CD14-positive monocyte (primary cell): ENCODE results near the gene DPYD. TPM values are rescaled to one million over a fixed set of nuclear protein-coding genes. Genes with fewer than 3 reads are reported as not detected.
A peak's percentile ranks its signal among the peaks of the same experiment; 100 is the strongest.

Experiments used
- DNase-seq, 3 donors: peaks; one replicate each; pipeline ENCODE4 v3.0.0-alpha.2; 2011 to 2022
- H2AFZ ChIP-seq: 2 replicates; pipeline ENCODE4 v1.6.0; 2012; ENCODE audit warnings: mild to moderate bottlenecking, low read depth, low read length, inconsistent platforms; ENCODE audit not compliant: insufficient read depth, poor library complexity, severe bottlenecking
- H3K27ac ChIP-seq, 2 donors: 1 replicate in 1 of 2; 2 replicates in 1 of 2; pipeline ENCODE4 v1.5.1; 2012 to 2013; ENCODE audit warnings: low read length in 2 of 2, control low read depth in 1 of 2, inconsistent platforms in 1 of 2, low read depth in 1 of 2, mild to moderate bottlenecking in 1 of 2
- H3K27me3 ChIP-seq, 2 donors: one replicate each; pipeline versions ENCODE4 v1.6.0 to v1.6.1; 2011 to 2013; ENCODE audit warnings: low read length in 2 of 2; ENCODE audit not compliant: control insufficient read depth in 2 of 2, insufficient read depth in 2 of 2
- H3K36me3 ChIP-seq, 2 donors: replicated peaks in 1 of 2; 1 replicate in 1 of 2; 2 replicates in 1 of 2; pipeline versions ENCODE4 v1.5.1 to v1.6.1; 2012 to 2013; ENCODE audit warnings: low read length in 2 of 2, control low read depth in 1 of 2, inconsistent platforms in 1 of 2, mild to moderate bottlenecking in 1 of 2; ENCODE audit not compliant: insufficient read depth in 2 of 2, control insufficient read depth in 1 of 2
- H3K4me1 ChIP-seq, 2 donors: 1 replicate in 1 of 2; 2 replicates in 1 of 2; pipeline versions ENCODE4 v1.5.1 to v1.6.1; 2012 to 2013; ENCODE audit warnings: low read length in 2 of 2, control low read depth in 1 of 2, inconsistent platforms in 1 of 2, mild to moderate bottlenecking in 1 of 2, moderate library complexity in 1 of 2; ENCODE audit not compliant: insufficient read depth in 2 of 2, control insufficient read depth in 1 of 2
- H3K4me2 ChIP-seq: replicated peaks from 2 replicates; pipeline ENCODE3; 2012; ENCODE audit warnings: low read length, moderate library complexity, mild to moderate bottlenecking; ENCODE audit not compliant: poor library complexity, severe bottlenecking; ENCODE audit errors: extremely low read depth
- H3K4me3 ChIP-seq, 3 experiments: fragments of 200-600 bp in 1 of 3; sonication (generic) in 1 of 3; replicated peaks in 1 of 3; 1 replicate in 2 of 3; 2 replicates in 1 of 3; pipeline ENCODE4 v1.5.1; 2011 to 2013; ENCODE audit warnings: low read length in 3 of 3, mild to moderate bottlenecking in 3 of 3, control low read depth in 2 of 3, low read depth in 2 of 3, inconsistent platforms in 1 of 3, moderate library complexity in 1 of 3
- H3K79me2 ChIP-seq: 2 replicates; pipeline ENCODE4 v1.6.0; 2012; ENCODE audit warnings: mild to moderate bottlenecking, control low read depth, inconsistent platforms, low read length, moderate library complexity; ENCODE audit not compliant: insufficient read depth
- H3K9ac ChIP-seq: 2 replicates; pipeline ENCODE4 v1.6.0; 2017; ENCODE audit warnings: low read length, mild to moderate bottlenecking; ENCODE audit not compliant: insufficient read depth, poor library complexity, severe bottlenecking
- H3K9me3 ChIP-seq, 2 donors: replicated peaks in 1 of 2; 1 replicate in 1 of 2; 2 replicates in 1 of 2; pipeline versions ENCODE4 v1.5.1 to v1.6.1; 2012 to 2013; ENCODE audit warnings: low read length in 2 of 2, control low read depth in 1 of 2; ENCODE audit not compliant: control insufficient read depth in 1 of 2, insufficient read depth in 1 of 2
- H4K20me1 ChIP-seq: 2 replicates; pipeline ENCODE4 v1.6.0; 2012; ENCODE audit warnings: mild to moderate bottlenecking, low read length, control low read depth, moderate library complexity; ENCODE audit not compliant: insufficient read depth
- H3K27ac Mint-ChIP-seq, 7 donors: one replicate each; pipeline ENCODE4 v1.8.0; 2020; ENCODE audit warnings: mild to moderate bottlenecking in 7 of 7, mixed read lengths in 7 of 7, moderate library complexity in 6 of 7, inconsistent platforms in 2 of 7
- H3K27me3 Mint-ChIP-seq, 3 donors: one replicate each; pipeline ENCODE4 v1.8.0; 2021 to 2022; ENCODE audit warnings: low read depth in 3 of 3, mild to moderate bottlenecking in 3 of 3, mixed read lengths in 3 of 3, moderate library complexity in 3 of 3, inconsistent platforms in 1 of 3
- H3K36me3 Mint-ChIP-seq, 2 donors: one replicate each; pipeline ENCODE4 v1.8.0; 2020; ENCODE audit warnings: mixed read lengths in 2 of 2, inconsistent platforms in 1 of 2, mild to moderate bottlenecking in 1 of 2
- H3K4me1 Mint-ChIP-seq: one replicate; pipeline ENCODE4 v1.8.0; 2020; ENCODE audit warnings: mild to moderate bottlenecking, mixed read lengths
- H3K4me3 Mint-ChIP-seq, 2 donors: one replicate each; pipeline ENCODE4 v1.8.0; 2020; ENCODE audit warnings: mild to moderate bottlenecking in 2 of 2, mixed read lengths in 2 of 2, moderate library complexity in 1 of 2
- H3K9me3 Mint-ChIP-seq, 7 donors: one replicate each; pipeline ENCODE4 v1.8.0; 2020 to 2022; ENCODE audit warnings: mixed read lengths in 7 of 7, mild to moderate bottlenecking in 6 of 7, moderate library complexity in 6 of 7, inconsistent platforms in 2 of 7
- CTCF ChIP-seq: fragments of 200-600 bp; IDR thresholded peaks from one replicate; pipeline ENCODE4 v1.8.0; 2022; ENCODE audit warnings: antibody characterized with exemption, mild to moderate bottlenecking
- WGBS: methylation state at CpG from one replicate; pipeline ENCODE4 v1.1.5; 2013; ENCODE audit warnings: missing lambda C conversion rate; ENCODE audit not compliant: insufficient coverage; 5-methylcytosine and 5-hydroxymethylcytosine counted together
- intact Hi-C, 2 donors: fragments of 100-400 bp; cut with micrococcal nuclease; formaldehyde crosslinking; loops; one replicate each; pipeline versions ENCODE4 v1.15.0 to v1.15.1; 2023
- polyA plus RNA-seq, 3 donors: library from polyadenylated mRNA; depleted of rRNA in 1 of 3; unstranded in 2 of 3; stranded (reverse) in 1 of 3; fragments of 300-500 nt in 2 of 3; fragments of >200 nt in 1 of 3; fragmentation: Illumina TruSeq in 2 of 3; gene quantifications; 1 replicate in 2 of 3; 2 replicates in 1 of 3; pipeline ENCODE4 v1.2.3, GENCODE V29; 2012 to 2021

The DPYD gene
- polyA plus RNA-seq, 3 donors = 87.6 to 171 (median 144) TPM

GRCh38 chr1:97942161-97943123 is 21.6 kb upstream of the DPYD start:
- Histone ChIP-seq H3K79me2 (no peaks in the 10 kb centered on the region), H3K4me3 (no peak overlapping the region), H3K27ac (no peak overlapping the region), H3K36me3 (no peaks in the 10 kb centered on the region), H3K27me3 (no peaks in the 10 kb centered on the region), H3K9me3 (no peaks in the 10 kb centered on the region), H2AFZ (no peak overlapping the region), H3K4me1 (peaks cover 10 to 11% of the 10 kb centered on the region in 2 donors), H4K20me1 (no peaks in the 10 kb centered on the region), H3K9ac (no peak overlapping the region), H3K4me2 (no peak overlapping the region)
- peaks cover 0 to 2% (median 0%) of the 10 kb centered on the region in 7 donors for H3K9me3 Mint-ChIP-seq
- no peak for DNase-seq
- intact Hi-C loops = no loop called here
- H3K27me3 Mint-ChIP-seq = peaks cover 0 to 2% (median 0%) of the 10 kb centered on the region in 3 donors
- H3K4me3 Mint-ChIP-seq = no peak overlapping the region
- WGBS = no CpG with 5 or more reads among the region's 2 CpGs
- H3K36me3 Mint-ChIP-seq = no peaks in the 10 kb centered on the region
- no peak for TF ChIP-seq CTCF
- H3K4me1 Mint-ChIP-seq = peaks cover 12% of the 10 kb centered on the region
- no peak overlapping the region for H3K27ac Mint-ChIP-seq

GRCh38 chr1:97938285-97938642 is 17.4 kb upstream of the DPYD start:
- no peaks in the 10 kb centered on the region for H4K20me1 ChIP-seq
- H3K4me2 ChIP-seq = peak overlapping the region; percentile 30
- H3K4me1 Mint-ChIP-seq = peaks cover 16% of the 10 kb centered on the region
- intact Hi-C loops = no loop called here
- no peaks in the 10 kb centered on the region for H3K36me3 ChIP-seq
- H2AFZ ChIP-seq = no peak overlapping the region
- no CpG with 5 or more reads among the region's 3 CpGs for WGBS
- peak; percentile 15 to 61 (median 41) for DNase-seq
- no peaks in the 10 kb centered on the region for H3K79me2 ChIP-seq
- H3K9ac ChIP-seq = no peak overlapping the region
- H3K4me1 ChIP-seq = peaks cover 13 to 16% of the 10 kb centered on the region in 2 donors
- H3K4me3 Mint-ChIP-seq = peak overlapping the region in 1 of 2 donors; percentile 59
- peak overlapping the region in 1 of 3 experiments; percentile 29 for H3K4me3 ChIP-seq
- H3K27ac ChIP-seq = no peak overlapping the region
- H3K27me3 Mint-ChIP-seq = peaks cover 2% of the 10 kb centered on the region in 3 donors
- peaks cover 0 to 2% (median 0%) of the 10 kb centered on the region in 7 donors for H3K9me3 Mint-ChIP-seq
- no peak for TF ChIP-seq CTCF
- no peaks in the 10 kb centered on the region for H3K9me3 ChIP-seq
- H3K27me3 ChIP-seq = no peaks in the 10 kb centered on the region
- H3K27ac Mint-ChIP-seq = peak overlapping the region in 4 of 7 donors; percentile 5 to 89 (median 74)
- no peaks in the 10 kb centered on the region for H3K36me3 Mint-ChIP-seq
